ENCODE results near the gene STXBP1.

DNA sequence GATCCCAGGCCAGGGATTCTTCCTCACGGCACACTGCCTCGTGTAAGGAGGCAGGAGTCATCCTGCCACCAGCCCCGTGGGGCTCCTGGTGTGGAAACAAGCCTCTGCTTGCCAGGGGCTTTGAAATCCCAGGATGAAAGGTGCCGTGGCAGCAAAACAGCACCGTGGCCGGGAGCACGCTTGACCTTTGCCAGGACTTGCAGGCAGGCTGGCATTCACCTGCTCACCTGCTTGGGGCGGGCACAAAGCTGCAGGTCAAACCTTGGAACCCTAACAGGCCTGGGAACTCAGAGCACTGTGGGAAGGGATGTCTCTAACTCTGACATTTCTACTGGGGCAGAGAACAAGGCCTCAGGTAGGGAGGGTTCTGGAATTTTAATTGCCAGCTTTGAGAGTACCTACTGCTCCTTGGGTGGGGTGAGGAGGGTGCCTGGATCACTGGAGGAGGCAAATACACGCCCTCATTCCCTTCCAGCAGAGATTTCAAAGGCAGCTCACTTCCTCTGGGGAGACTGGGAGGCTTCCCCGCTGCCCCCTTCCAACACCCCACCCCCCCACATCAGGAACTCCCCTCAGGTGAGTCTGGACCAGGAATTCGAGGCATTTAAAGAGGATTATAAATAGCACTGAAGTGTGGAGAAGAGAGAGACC is 45.6 kb upstream of the STXBP1 start:
- TF ChIP-seq, protein P1, sequence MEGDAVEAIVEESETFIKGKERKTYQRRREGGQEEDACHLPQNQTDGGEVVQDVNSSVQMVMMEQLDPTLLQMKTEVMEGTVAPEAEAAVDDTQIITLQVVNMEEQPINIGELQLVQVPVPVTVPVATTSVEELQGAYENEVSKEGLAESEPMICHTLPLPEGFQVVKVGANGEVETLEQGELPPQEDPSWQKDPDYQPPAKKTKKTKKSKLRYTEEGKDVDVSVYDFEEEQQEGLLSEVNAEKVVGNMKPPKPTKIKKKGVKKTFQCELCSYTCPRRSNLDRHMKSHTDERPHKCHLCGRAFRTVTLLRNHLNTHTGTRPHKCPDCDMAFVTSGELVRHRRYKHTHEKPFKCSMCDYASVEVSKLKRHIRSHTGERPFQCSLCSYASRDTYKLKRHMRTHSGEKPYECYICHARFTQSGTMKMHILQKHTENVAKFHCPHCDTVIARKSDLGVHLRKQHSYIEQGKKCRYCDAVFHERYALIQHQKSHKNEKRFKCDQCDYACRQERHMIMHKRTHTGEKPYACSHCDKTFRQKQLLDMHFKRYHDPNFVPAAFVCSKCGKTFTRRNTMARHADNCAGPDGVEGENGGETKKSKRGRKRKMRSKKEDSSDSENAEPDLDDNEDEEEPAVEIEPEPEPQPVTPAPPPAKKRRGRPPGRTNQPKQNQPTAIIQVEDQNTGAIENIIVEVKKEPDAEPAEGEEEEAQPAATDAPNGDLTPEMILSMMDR (IDR thresholded peaks at IDR 0.05; ENCODE audit: extremely low read depth in 1 of 2, insufficient read depth in 1 of 2, low read depth in 1 of 2, low read length in 2 of 2): no peak
- TF ChIP-seq POLR2A (IDR thresholded peaks at IDR 0.05; ENCODE audit: low read depth, low read length) (no peak), EZH2 (IDR thresholded peaks at IDR 0.05; ENCODE audit: borderline replicate concordance, low read depth, low read length, severe bottlenecking) (no peak), POLR2AphosphoS5 (IDR thresholded peaks at IDR 0.05; ENCODE audit: insufficient read depth, low read depth, low read length) (no peak), FOS (IDR thresholded peaks at IDR 0.05; ENCODE audit: borderline replicate concordance, insufficient read depth, low read length) (no peak)
- TF ChIP-seq, protein P2, sequence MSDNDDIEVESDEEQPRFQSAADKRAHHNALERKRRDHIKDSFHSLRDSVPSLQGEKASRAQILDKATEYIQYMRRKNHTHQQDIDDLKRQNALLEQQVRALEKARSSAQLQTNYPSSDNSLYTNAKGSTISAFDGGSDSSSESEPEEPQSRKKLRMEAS (IDR thresholded peaks at IDR 0.05; ENCODE audit: insufficient read depth, insufficient read length): no peak

All from endothelial cell of umbilical vein (primary cell).